Measurements from ENCODE around the gene NR4A1.

- TF ChIP-seq EZH2 (IDR thresholded peaks at IDR 0.05) (no peak), POLR2AphosphoS5 (IDR thresholded peaks at IDR 0.05; ENCODE audit: borderline replicate concordance, low read depth, low read length) (no peak), FOXP2 (optimal IDR thresholded peaks at IDR 0.05; ENCODE audit: control extremely low read depth, extremely low read length, insufficient read depth) (no peak)
Observed at GRCh38 chr12:52085682-52086180, 34.5 kb downstream of the NR4A1 start.
